Medulla oblongata (tissue), 1 donor: Measurements from ENCODE around the gene VTI1B.
"Not testable (repeated sequence)": the region's sequence is repeated elsewhere in the genome, so short reads cannot be mapped to it uniquely, and the experiment has no call there.

Source experiments
- DNase-seq: peaks from one replicate; pipeline ENCODE4 v3.0.0-alpha.2; 2015; ENCODE audit errors: extremely low spot score

Gene VTI1B

GRCh38 chr14:67674480-67675218 is at the start of gene VTI1B:
Gene VTI1B (minus strand): TSS chr14:67674632. CDS start chr14:67674489, 143 bp downstream.
- peak; percentile 84 for DNase-seq

GRCh38 chr14:67722293-67722692 is 47.9 kb upstream of the VTI1B start:
- DNase-seq = peak; percentile 68

- no peak for DNase-seq
Observed at GRCh38 chr14:67721875-67722274, 47.4 kb upstream of the VTI1B start.

GRCh38 chr14:67719866-67720265 is 45.4 kb upstream of the VTI1B start:
- DNase-seq = no peak

GRCh38 chr14:67719385-67719784 is 45.0 kb upstream of the VTI1B start:
- not testable (repeated sequence) for DNase-seq

GRCh38 chr14:67718265-67718664 is 43.8 kb upstream of the VTI1B start:
- DNase-seq = no peak

GRCh38 chr14:67717048-67717447 is 42.6 kb upstream of the VTI1B start:
- no peak for DNase-seq

GRCh38 chr14:67710209-67710608 is 35.8 kb upstream of the VTI1B start:
- DNase-seq = no peak

- DNase-seq = not testable (repeated sequence)
Observed at GRCh38 chr14:67709796-67710195, 35.4 kb upstream of the VTI1B start.

GRCh38 chr14:67709346-67709745 is 34.9 kb upstream of the VTI1B start:
- DNase-seq = not testable (repeated sequence)

- no peak for DNase-seq
Observed at GRCh38 chr14:67705211-67705610, 30.8 kb upstream of the VTI1B start.

- DNase-seq = peak; percentile 94
Observed at GRCh38 chr14:67704484-67705089, 30.2 kb upstream of the VTI1B start.

- DNase-seq = peak; percentile 22
Observed at GRCh38 chr14:67703997-67704396, 29.6 kb upstream of the VTI1B start.

GRCh38 chr14:67701492-67701891 is 27.1 kb upstream of the VTI1B start, which contains the start of gene RDH12:
Gene RDH12 (plus strand): TSS chr14:67701886. CDS start chr14:67722643, 20,757 bp downstream.
- not testable (repeated sequence) for DNase-seq

- DNase-seq = no peak
Observed at GRCh38 chr14:67698179-67698578, 23.7 kb upstream of the VTI1B start.

- DNase-seq = no peak
Observed at GRCh38 chr14:67697006-67697405, 22.6 kb upstream of the VTI1B start.

- peak; percentile 96 for DNase-seq
Observed at GRCh38 chr14:67695394-67695949, 21.0 kb upstream of the VTI1B start, which contains the start of gene RDH11. Gene RDH11 (minus strand): TSS chr14:67695764. CDS start chr14:67695703, 61 bp downstream.

- peak; percentile 55 for DNase-seq
Observed at GRCh38 chr14:67694791-67695393, 20.5 kb upstream of the VTI1B start.

- no peak for DNase-seq
Observed at GRCh38 chr14:67690011-67690410, 15.6 kb upstream of the VTI1B start.

GRCh38 chr14:67683842-67684241 is 9.4 kb upstream of the VTI1B start:
- DNase-seq = no peak

- DNase-seq = no peak
Observed at GRCh38 chr14:67680941-67681340, 6.5 kb upstream of the VTI1B start.

GRCh38 chr14:67680121-67680602 is 5.7 kb upstream of the VTI1B start:
- no peak for DNase-seq
